Measurements from ENCODE around the gene CACNA2D4. TPM values are rescaled to one million over a fixed set of nuclear protein-coding genes. Genes with fewer than 3 reads are reported as not detected.

The CACNA2D4 gene
- total RNA-seq, 1 experiment from 2014 or later = 0.37 TPM

DNA sequence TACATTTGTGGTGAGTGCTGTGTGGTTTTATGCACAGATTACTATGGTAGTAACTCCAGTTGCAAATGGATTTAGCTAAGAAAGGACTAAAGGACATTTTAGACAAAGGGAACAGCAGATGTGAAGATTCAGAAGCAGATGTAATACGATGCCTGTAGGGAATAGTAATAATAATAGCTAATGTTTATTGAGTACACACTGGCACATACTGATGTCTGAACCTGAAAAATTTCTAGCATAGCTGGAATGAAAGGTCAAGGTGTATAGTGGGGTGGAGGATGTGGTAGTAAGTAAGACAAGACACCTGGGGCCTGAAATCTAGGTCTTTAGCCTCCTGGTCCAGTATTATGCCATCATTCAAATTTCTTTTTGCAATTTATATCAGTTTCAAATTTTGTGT, 152.3 kb downstream of the CACNA2D4 start:
- H3K79me2 ChIP-seq (ENCODE audit: low read length) = peaks cover 94% of the 10 kb centered on the region
- H4K20me1 ChIP-seq (ENCODE audit: insufficient read depth, low read depth, low read length) = no peaks in the 10 kb centered on the region

DNA sequence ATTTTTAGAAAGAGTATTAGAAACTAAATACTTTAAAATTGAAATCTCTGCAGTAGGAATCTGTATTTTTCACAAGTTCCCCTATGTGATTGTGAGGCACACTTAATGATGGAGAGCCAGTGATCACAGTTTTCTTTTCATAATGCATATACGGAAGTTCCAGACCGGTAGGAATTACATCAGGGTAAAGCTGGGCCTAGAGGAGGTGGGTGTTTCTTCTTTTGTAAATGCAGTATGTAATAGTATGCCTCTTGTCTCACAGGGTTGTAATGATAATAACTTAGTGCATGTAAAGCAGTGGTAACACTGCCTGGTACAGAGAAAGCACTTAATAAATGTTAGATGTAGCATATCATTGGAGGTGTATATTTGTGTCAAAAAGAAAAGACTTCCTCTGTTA, 155.3 kb downstream of the CACNA2D4 start:
- H3K9me2 ChIP-seq (replicated peaks; ENCODE audit: insufficient read depth, low read length) = no peaks in the 10 kb centered on the region
- peaks cover 94% of the 10 kb centered on the region for H3K79me2 ChIP-seq (ENCODE audit: low read length)
- no peaks in the 10 kb centered on the region for H3K27me3 ChIP-seq (ENCODE audit: low read length)
- no peaks in the 10 kb centered on the region for H4K20me1 ChIP-seq (ENCODE audit: insufficient read depth, low read depth, low read length)
- H3K9ac ChIP-seq (ENCODE audit: low read length) = no peak overlapping the region
- no peak overlapping the region for H3K4me3 ChIP-seq (ENCODE audit: low read length)
- peaks cover 3% of the 10 kb centered on the region; the same call in 1 of the 2 replicates for H3K36me3 ChIP-seq (ENCODE audit: insufficient read depth, low read length)
- no peak for DNase-seq
- no peaks in the 10 kb centered on the region for H3K9me3 ChIP-seq (ENCODE audit: low read length)
- H3K27ac ChIP-seq (ENCODE audit: low read length) = no peak overlapping the region
- no peak overlapping the region for H2AFZ ChIP-seq (ENCODE audit: low read length)
- H3K4me2 ChIP-seq (ENCODE audit: low read depth, low read length, poor library complexity, severe bottlenecking) = no peak overlapping the region
- peaks cover 9% of the 10 kb centered on the region for H3K4me1 ChIP-seq (ENCODE audit: low read length)

More for the DNA sequence above, 152.3 kb downstream of the CACNA2D4 start:
- H3K27me3 ChIP-seq (ENCODE audit: low read length) = no peaks in the 10 kb centered on the region
- H3K4me1 ChIP-seq (ENCODE audit: low read length) = peaks cover 9% of the 10 kb centered on the region
- no peak overlapping the region for H3K4me2 ChIP-seq (ENCODE audit: low read depth, low read length, poor library complexity, severe bottlenecking)
- no peaks in the 10 kb centered on the region for H3K9me3 ChIP-seq (ENCODE audit: low read length)
- no peaks in the 10 kb centered on the region for H3K36me3 ChIP-seq (ENCODE audit: insufficient read depth, low read length)
- H3K9ac ChIP-seq (ENCODE audit: low read length) = no peak overlapping the region
- no peaks in the 10 kb centered on the region for H3K9me2 ChIP-seq (replicated peaks; ENCODE audit: insufficient read depth, low read length)
- H3K4me3 ChIP-seq (ENCODE audit: low read length) = no peak overlapping the region
- no peak for DNase-seq
- H2AFZ ChIP-seq (ENCODE audit: low read length) = no peak overlapping the region
- H3K27ac ChIP-seq (ENCODE audit: low read length) = no peak overlapping the region

DNA sequence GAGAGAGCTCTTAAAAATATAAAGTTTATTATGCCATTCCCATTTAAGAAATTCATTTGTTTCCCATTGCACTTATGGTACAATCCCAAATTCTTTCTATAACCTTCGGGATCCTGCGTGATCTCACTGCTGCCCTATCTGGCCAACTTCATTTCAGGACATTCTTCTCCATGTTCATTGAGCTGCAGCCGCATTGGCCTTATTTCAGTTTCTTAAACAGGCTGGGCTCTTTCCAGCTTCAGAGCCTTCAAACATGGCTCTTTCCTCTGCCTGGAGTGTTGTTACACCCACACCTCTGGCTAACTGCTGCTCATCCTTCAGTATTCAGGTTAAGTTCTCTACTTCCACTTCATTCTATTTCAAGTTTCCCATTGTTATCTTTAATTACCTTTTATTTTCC, 156.6 kb downstream of the CACNA2D4 start:
- peaks cover 96% of the 10 kb centered on the region for H3K79me2 ChIP-seq (ENCODE audit: low read length)
- no peak overlapping the region for H3K4me3 ChIP-seq (ENCODE audit: low read length)
- no peak for DNase-seq
- no peaks in the 10 kb centered on the region for H4K20me1 ChIP-seq (ENCODE audit: insufficient read depth, low read depth, low read length)
- H3K9ac ChIP-seq (ENCODE audit: low read length) = no peak overlapping the region
- no peaks in the 10 kb centered on the region for H3K9me3 ChIP-seq (ENCODE audit: low read length)
- H3K4me2 ChIP-seq (ENCODE audit: low read depth, low read length, poor library complexity, severe bottlenecking) = no peak overlapping the region
- no peaks in the 10 kb centered on the region for H3K27me3 ChIP-seq (ENCODE audit: low read length)
- H3K9me2 ChIP-seq (replicated peaks; ENCODE audit: insufficient read depth, low read length) = no peaks in the 10 kb centered on the region
- no peak overlapping the region for H2AFZ ChIP-seq (ENCODE audit: low read length)
- H3K4me1 ChIP-seq (ENCODE audit: low read length) = peaks cover 9% of the 10 kb centered on the region
- H3K36me3 ChIP-seq (ENCODE audit: insufficient read depth, low read length) = peaks cover 12% of the 10 kb centered on the region
- H3K27ac ChIP-seq (ENCODE audit: low read length) = no peak overlapping the region

DNA sequence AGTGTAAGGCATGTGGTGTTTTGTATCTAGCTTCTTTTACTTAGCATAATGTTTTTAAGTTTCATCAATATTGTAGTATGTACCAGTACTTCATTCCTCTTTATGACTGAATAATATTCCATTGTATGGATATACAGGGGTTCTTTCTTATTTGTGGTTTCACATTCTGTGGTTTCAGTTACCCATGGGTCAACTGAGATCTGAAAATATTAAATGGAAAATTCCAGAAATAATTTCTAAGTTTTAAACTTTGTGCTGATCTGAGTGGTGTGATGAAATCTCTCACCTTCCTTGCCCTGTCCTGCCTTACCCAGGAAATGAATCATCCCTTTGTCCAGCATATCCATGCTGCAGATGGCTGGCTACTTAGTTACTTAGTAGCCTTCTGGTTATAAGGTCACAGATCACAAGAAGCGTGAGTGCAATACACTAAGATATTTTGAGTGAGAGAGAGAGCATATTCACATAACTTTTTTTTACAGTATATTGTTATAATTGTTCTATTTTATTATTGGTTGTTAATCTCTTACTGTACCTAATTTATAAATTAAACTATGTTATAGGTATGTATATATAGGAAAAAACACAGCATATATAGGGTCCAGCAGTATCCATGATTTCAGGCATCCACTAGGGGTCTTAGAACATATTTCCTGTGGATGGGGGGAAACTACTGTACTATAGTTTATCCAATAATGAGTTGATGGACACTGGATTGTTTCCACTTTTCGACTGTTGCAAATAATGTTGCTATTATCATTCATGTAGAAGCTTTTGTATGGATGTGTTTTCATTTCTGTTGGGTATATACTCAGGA, 157.7 kb downstream of the CACNA2D4 start:
- no peak overlapping the region for H3K4me3 ChIP-seq (ENCODE audit: low read length)
- H4K20me1 ChIP-seq (ENCODE audit: insufficient read depth, low read depth, low read length) = no peaks in the 10 kb centered on the region
- H3K27ac ChIP-seq (ENCODE audit: low read length) = no peak overlapping the region
- DNase-seq = no peak
- peaks cover 92% of the 10 kb centered on the region for H3K79me2 ChIP-seq (ENCODE audit: low read length)
- no peak overlapping the region for H3K9ac ChIP-seq (ENCODE audit: low read length)
- no peaks in the 10 kb centered on the region for H3K9me3 ChIP-seq (ENCODE audit: low read length)
- H3K4me2 ChIP-seq (ENCODE audit: low read depth, low read length, poor library complexity, severe bottlenecking) = no peak overlapping the region
- H3K4me1 ChIP-seq (ENCODE audit: low read length) = peaks cover 4% of the 10 kb centered on the region
- no peaks in the 10 kb centered on the region for H3K9me2 ChIP-seq (replicated peaks; ENCODE audit: insufficient read depth, low read length)
- H3K36me3 ChIP-seq (ENCODE audit: insufficient read depth, low read length) = peaks cover 16% of the 10 kb centered on the region
- no peaks in the 10 kb centered on the region for H3K27me3 ChIP-seq (ENCODE audit: low read length)
- H2AFZ ChIP-seq (ENCODE audit: low read length) = no peak overlapping the region

DNA sequence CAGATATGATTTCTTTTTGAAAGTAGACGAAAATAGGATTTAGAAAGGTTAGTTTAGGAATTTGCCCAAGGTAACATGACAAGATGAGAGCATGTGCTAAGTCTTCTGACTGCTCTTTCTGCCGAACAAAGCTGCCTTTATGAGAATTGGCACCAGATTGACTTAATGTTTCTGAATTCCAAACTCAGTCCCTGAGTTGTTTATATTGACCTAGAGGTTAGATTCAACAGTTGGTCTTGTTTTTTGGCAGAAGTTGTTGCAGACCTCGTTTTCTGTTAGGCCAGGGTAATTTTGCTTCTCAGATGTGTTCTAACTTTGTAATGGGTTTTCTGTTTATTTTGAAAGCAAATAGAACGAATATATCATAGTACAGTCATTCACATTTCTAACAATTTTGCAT, 159.6 kb downstream of the CACNA2D4 start:
- Histone ChIP-seq H3K9me2 (replicated peaks; ENCODE audit: insufficient read depth, low read length) (no peaks in the 10 kb centered on the region), H3K27me3 (ENCODE audit: low read length) (no peaks in the 10 kb centered on the region), H3K79me2 (ENCODE audit: low read length) (peaks cover 84% of the 10 kb centered on the region), H3K9me3 (ENCODE audit: low read length) (no peaks in the 10 kb centered on the region), H4K20me1 (ENCODE audit: insufficient read depth, low read depth, low read length) (no peaks in the 10 kb centered on the region), H3K27ac (ENCODE audit: low read length) (no peak overlapping the region), H3K4me3 (ENCODE audit: low read length) (no peak overlapping the region), H2AFZ (ENCODE audit: low read length) (no peak overlapping the region), H3K9ac (ENCODE audit: low read length) (no peak overlapping the region), H3K36me3 (ENCODE audit: insufficient read depth, low read length) (peaks cover 20% of the 10 kb centered on the region), H3K4me1 (ENCODE audit: low read length) (no peaks in the 10 kb centered on the region; the same call in 1 of the 2 replicates), H3K4me2 (ENCODE audit: low read depth, low read length, poor library complexity, severe bottlenecking) (no peak overlapping the region)
- DNase-seq = no peak

DNA sequence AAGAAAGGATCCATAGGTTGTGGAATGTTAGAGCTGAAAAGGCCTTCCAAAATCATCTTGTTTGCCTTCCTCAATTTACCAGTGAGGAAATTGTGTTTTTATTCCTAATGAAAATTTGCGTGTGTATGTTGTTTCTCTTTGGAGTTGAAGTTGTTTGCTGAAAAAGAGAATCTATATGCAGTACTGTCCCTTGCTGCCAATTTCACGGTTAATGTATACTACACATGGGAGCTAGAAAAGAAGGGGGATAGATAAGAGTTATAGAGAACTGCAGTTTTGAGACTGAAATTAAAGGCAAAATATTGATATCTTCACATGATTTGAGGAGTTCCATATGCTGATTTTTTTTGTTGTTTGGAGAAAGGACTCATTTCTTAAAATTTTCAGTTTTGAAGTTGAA, 160.1 kb downstream of the CACNA2D4 start:
- Histone ChIP-seq H2AFZ (ENCODE audit: low read length) (no peak overlapping the region), H3K36me3 (ENCODE audit: insufficient read depth, low read length) (peaks cover 20% of the 10 kb centered on the region), H3K27ac (ENCODE audit: low read length) (no peak overlapping the region), H3K9ac (ENCODE audit: low read length) (no peak overlapping the region), H3K4me3 (ENCODE audit: low read length) (no peak overlapping the region), H3K4me2 (ENCODE audit: low read depth, low read length, poor library complexity, severe bottlenecking) (no peak overlapping the region), H3K27me3 (ENCODE audit: low read length) (no peaks in the 10 kb centered on the region), H3K79me2 (ENCODE audit: low read length) (peaks cover 82% of the 10 kb centered on the region), H3K4me1 (ENCODE audit: low read length) (no peaks in the 10 kb centered on the region; the same call in 1 of the 2 replicates), H4K20me1 (ENCODE audit: insufficient read depth, low read depth, low read length) (no peaks in the 10 kb centered on the region), H3K9me2 (replicated peaks; ENCODE audit: insufficient read depth, low read length) (no peaks in the 10 kb centered on the region), H3K9me3 (ENCODE audit: low read length) (no peaks in the 10 kb centered on the region)
- no peak for DNase-seq

DNA sequence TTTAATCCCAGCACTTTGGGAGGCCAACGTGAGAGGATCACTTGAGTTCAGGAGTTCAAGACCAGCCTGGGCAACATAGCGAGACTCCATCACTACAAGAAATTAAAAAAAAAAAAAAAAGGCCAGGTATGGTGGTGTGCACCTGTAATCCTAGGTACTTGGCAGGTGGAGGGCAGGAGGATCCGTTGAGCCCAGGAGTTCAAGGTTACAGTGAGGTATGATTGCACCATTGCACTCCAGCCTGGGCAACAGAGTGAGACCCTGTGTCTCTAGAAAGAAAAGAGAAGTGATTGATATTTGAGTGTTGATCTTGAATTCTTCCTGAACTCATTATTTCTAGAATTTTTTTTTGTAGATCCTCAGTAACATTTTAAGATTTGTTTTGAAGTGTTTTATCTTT, 168.2 kb downstream of the CACNA2D4 start:
- H3K36me3 ChIP-seq (ENCODE audit: insufficient read depth, low read length) = peaks cover 5% of the 10 kb centered on the region; the same call in 1 of the 2 replicates
- no peak for DNase-seq
- H3K4me1 ChIP-seq (ENCODE audit: low read length) = peaks cover 11% of the 10 kb centered on the region
- no peak overlapping the region for H3K4me3 ChIP-seq (ENCODE audit: low read length)
- H4K20me1 ChIP-seq (ENCODE audit: insufficient read depth, low read depth, low read length) = no peaks in the 10 kb centered on the region
- H3K9me2 ChIP-seq (replicated peaks; ENCODE audit: insufficient read depth, low read length) = no peaks in the 10 kb centered on the region
- H3K9ac ChIP-seq (ENCODE audit: low read length) = no peak overlapping the region
- peaks cover 5% of the 10 kb centered on the region for H3K9me3 ChIP-seq (ENCODE audit: low read length)
- H3K4me2 ChIP-seq (ENCODE audit: low read depth, low read length, poor library complexity, severe bottlenecking) = no peak overlapping the region
- no peak overlapping the region for H3K27ac ChIP-seq (ENCODE audit: low read length)
- no peak overlapping the region for H2AFZ ChIP-seq (ENCODE audit: low read length)
- no peaks in the 10 kb centered on the region for H3K27me3 ChIP-seq (ENCODE audit: low read length)
- peaks cover 88% of the 10 kb centered on the region for H3K79me2 ChIP-seq (ENCODE audit: low read length)

DNA sequence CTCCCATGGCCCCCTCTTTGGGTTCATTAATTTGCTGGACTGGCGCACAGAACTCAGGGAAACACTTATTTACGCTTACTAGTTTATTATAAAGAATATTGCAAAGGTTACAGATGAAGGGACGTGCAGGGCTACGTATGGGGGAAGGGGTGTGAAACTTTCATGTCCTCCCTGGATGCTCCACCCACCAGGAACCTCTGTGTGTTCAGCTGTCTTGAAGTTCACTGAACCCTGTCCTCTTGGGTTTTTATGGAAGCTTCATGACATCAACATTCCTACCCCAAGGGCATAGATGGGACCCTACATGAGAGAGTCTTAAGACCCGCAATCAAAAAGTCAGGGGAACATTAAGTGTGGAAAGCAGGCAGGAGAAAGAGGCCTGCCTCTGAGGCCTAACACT, 169.4 kb downstream of the CACNA2D4 start:
- Histone ChIP-seq H4K20me1 (ENCODE audit: insufficient read depth, low read depth, low read length) (no peaks in the 10 kb centered on the region), H3K9ac (ENCODE audit: low read length) (no peak overlapping the region), H3K9me3 (ENCODE audit: low read length) (peaks cover 5% of the 10 kb centered on the region), H2AFZ (ENCODE audit: low read length) (no peak overlapping the region), H3K27ac (ENCODE audit: low read length) (no peak overlapping the region), H3K4me2 (ENCODE audit: low read depth, low read length, poor library complexity, severe bottlenecking) (no peak overlapping the region), H3K79me2 (ENCODE audit: low read length) (peaks cover 94% of the 10 kb centered on the region), H3K27me3 (ENCODE audit: low read length) (no peaks in the 10 kb centered on the region), H3K36me3 (ENCODE audit: insufficient read depth, low read length) (0 out of 2 replicates have a peak, but pooled peaks cover 3% of the 10 kb centered on the region), H3K4me3 (ENCODE audit: low read length) (no peak overlapping the region), H3K4me1 (ENCODE audit: low read length) (peaks cover 17% of the 10 kb centered on the region), H3K9me2 (replicated peaks; ENCODE audit: insufficient read depth, low read length) (no peaks in the 10 kb centered on the region)
- no peak for DNase-seq
